DMS153 (cell line): ENCODE data around the gene OSBPL3.
A peak's percentile ranks its signal among the peaks of the same experiment; 100 is the strongest.
"Not testable (repeated sequence)": the region's sequence is repeated elsewhere in the genome, so short reads cannot be mapped to it uniquely, and the experiment has no call there.

Source experiments
- DNase-seq: peaks from one replicate; lab custom pipeline; 2025; lab: John Stamatoyannopoulos, UW

OSBPL3 gene

DNA sequence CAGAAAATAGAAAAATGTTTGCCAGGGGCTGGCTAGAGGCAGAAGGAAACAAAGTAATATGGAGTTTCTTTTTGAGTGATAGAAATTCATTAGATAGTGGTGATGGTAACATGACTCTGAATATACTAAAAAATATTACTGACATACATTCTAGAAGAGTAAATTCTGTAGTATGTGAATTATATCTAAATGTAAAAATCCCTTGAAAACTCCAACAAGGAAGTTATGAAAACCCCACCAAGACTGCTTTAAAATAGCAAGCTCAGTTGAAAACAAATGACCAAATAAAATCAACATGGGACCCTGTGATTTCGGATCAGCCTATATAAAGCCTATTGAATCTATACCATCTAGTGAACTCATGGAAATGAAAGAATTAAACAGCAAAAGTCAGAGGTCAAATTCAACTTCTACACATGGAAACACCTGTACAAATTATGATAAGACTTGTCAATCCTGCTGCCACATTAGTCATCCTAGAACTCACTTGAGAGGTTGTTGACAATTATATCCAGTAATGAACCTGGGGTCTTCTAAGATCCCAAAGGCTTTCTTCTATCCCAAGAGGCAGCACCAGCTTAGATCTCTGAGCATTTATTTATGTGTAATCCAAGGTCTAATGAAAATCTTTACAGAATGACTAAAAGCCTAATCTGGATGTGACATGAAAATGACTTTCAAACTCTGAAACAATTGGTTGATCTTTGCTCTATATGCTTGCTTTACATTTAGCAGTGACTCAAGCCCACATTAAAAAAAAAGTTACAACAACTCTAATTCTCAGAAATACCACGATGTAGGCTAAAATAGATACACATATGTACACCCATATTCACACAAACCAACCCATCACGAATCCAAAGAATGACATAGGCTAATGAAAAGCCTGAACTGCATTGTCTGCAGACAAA, 59.3 kb downstream of the OSBPL3 start:
- DNase-seq, result no peak

GRCh38 chr7:24917510-24918239, 62.3 kb downstream of the OSBPL3 start:
- peak; percentile 2 for DNase-seq

GRCh38 chr7:24916463-24917040, 63.4 kb downstream of the OSBPL3 start:
- DNase-seq, result no peak

GRCh38 chr7:24914465-24914859, 65.5 kb downstream of the OSBPL3 start:
- DNase-seq, result no peak

DNA sequence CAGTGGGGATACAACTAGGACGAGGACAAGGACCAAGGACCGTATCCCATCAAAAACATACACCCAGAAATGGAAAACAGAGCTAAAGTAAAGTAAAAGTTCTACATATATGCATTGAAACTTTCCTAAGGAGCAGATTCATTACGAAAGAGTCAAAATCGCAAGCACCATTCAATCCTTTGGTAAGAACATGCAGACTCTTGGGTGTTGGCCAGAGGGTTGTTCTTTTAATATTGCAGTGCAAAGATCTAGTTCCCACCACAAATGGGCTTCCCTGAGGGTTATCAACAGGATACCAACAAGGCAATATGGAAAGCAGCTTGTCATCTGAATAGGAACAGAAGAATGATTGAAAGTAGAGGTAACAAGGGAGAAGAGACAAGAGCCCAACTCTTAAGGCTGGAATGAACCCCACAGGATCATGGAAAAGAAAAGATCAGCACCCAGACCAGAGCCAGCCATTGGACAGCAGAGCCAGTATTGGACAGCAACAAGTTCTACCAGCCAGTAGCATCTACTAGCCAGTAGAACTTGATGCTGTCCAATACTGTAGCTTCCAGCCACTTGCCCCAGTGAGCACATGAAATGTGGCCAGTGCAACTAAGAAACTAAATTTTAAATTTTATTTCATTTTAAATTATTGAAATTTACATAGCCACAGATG, 66.0 kb downstream of the OSBPL3 start:
- no peak for DNase-seq

GRCh38 chr7:24912874-24913514, 67.0 kb downstream of the OSBPL3 start:
- no peak for DNase-seq

DNA sequence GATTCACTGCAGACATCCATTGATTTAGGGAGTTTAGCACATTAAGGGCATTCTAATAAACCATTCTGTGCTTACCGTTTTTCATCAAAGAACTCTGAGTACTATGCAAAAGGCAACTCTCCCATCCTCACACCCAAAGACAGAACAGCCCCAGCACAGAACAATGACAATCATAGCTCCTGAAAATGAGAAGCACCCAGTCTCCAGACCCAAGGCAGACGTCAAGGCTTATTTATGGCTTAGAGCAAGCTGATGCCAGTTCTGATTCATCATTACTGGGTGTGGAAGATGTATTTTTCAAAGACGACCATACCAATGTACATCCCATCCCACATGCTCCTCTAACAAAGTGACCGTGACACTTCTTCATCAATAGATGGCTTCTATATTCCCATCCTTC, 67.6 kb downstream of the OSBPL3 start:
- no peak for DNase-seq

- DNase-seq, result peak; percentile 30
Observed at GRCh38 chr7:24911213-24911603, 68.8 kb downstream of the OSBPL3 start.

DNA sequence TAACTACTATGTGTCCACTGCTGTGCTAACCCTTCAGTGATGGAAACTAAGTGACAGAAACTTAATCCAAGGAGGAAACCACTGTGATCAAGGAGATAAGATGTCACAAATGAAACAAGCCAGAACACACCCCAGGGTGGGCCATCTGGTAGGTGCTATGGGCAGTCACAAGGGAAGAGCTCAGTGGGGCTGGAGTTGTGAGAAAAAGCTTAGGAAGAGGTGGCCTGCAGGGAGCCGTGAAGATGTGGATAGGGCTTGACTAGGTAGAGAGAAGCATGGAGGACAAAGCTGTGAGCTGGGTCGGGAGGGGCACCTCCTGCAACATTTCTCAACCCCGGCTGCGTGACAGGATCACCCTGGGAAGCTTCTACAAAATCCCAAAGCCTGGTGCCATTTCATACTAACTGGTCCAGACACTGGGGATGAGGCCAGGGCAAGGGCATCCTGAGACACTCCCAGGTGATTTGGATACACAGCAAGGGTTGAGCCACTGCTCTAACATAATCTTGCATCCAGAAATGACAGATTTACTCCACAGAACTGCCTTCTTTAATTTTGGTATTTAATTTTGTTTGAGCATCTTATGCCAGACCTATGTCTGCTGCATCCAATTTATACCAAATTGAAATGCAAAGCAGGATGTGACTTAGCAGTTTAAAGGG, 69.3 kb downstream of the OSBPL3 start:
- DNase-seq, result no peak

DNA sequence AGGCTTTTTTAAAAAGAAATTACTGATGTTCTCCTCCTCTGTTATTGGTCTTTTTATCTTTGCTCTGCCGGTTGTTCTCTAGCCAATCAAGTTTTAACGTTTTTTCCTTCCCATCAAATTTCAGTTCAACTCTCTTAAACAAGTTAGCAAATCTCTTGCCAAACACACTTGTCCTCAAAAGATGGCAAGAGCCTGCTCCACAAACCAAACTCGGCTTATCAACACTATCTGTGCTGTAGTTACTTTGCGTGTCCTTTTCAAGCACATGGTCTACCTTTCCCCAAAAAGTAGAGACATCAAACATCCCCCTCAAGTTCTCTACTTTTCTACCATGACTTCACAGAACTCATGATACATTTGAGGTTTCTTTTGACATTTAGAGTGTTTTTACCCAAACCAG, 71.3 kb downstream of the OSBPL3 start:
- DNase-seq, result no peak

DNA sequence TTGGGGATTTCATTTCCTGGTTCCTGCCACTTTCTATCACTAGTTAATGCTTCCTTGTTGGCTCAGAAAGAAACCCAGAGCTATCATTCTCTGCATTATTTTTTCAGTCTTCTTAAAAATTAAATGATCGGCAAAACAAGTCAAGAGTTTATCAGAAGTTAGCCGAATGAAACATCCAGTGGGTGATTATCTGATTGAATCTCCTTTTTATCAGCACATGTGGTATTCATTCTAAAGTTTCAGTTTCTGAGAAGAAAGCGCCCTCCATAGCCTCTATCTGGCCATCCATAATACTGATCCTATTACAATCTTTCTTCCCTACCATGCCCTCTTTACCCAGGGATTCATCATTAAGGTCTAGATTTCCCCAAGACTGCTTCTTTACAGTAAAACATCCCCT, 71.8 kb downstream of the OSBPL3 start:
- no peak for DNase-seq

DNA sequence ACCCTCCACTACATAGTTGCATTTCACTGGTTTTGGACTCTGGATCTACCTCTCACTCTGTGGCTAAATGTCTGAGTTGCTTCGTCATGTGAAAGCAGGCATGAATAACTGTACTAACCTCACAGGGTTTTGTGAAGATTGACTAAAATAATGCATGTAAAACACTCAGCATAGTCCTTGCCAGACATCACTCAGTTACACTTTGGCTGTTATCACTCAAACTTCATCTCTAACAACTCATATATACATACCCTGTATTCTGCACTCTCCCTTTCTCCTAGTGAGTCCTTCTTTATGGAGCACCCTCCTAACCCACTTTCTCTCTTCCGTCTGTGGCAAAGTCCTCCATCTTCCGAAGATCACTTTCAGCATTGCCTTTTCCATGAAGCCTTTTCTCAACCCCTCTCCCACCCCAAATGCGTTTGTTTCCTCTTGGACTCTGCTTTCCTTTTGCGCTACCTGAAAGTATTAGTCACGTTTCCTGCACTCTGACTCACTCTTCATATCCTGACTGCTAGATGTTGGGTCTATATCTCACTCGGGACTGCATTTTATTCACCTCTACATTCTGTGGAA, 72.6 kb downstream of the OSBPL3 start:
- DNase-seq, result peak; percentile 7

DNA sequence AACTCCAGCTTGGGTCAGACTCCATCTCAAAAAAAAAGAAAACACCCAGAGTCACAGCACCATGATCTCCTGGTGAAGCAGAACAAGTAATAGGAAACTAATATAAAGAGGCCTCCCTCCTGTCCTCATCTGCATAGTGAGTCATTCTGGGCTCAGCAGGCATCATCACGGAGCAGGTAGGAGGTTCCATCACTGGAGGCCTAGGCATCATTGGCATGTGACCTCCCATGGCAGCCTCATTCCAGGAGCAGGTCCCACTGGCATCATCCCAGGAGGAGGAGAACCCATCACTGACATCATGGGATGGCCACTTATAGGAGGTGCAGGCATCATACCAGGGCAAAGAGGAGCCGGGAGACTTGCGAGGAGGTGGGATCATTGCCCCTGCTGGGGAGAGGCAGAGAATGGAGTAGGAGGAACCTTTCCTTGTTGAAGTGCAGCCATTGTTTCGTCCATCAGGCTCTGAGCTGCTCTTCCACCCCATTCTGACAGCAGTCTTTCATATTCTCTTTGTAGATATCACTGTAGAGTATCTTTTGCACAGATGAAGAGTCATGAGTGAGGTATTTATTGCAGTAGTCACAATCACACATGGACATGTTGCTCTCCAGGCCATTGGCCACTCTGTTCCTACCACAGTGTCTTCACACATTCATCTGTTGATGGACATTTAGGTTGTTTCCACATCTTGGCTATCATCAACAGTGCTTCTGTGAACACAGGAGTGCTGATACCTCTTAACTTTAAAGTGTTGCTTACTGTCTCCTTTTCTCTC, 73.8 kb downstream of the OSBPL3 start:
- no peak for DNase-seq

- DNase-seq, result not testable (repeated sequence)
Observed at GRCh38 chr7:24903992-24904391, 76.0 kb downstream of the OSBPL3 start.

- no peak for DNase-seq
Observed at GRCh38 chr7:24903559-24903958, 76.4 kb downstream of the OSBPL3 start.

DNA sequence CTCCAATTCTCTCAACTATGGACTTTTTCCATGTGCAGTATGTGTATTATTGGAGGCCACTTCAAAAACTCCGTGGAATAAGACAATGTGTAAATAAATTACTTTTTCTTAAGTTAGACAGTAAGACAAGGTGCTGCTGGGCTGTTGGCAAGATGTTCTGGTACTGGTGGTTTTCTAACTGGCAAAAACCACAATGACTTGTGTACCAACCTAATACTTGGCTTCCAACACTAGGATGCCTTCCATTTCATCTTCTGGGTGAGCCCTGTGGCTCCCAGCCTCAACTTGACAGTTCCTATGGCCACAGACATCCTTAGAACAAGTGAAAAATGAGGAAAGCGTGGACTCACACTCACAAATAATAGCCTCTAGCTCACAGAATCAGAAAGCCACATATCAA, 77.0 kb downstream of the OSBPL3 start:
- no peak for DNase-seq

GRCh38 chr7:24902276-24902675, 77.7 kb downstream of the OSBPL3 start:
- DNase-seq, result no peak

DNA sequence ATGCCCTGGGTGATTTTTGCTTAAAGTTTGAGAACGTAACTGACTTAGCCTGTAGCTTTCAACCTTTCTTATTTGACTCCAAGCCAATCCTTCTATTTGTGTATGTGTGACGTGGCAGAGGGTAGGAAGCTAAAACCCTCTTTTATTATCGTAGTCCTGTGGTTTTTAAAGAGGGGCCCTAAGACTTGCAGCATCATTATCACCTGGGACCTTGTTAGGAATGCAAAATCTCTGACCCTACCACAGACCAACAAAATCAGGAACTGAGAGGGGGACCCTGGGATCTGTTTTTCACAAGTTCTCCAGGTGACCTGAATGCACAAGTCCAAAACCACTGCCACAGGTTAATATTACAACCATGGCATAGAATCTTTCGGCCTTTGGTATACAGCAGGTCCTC, 80.1 kb downstream of the OSBPL3 start:
- no peak for DNase-seq

DNA sequence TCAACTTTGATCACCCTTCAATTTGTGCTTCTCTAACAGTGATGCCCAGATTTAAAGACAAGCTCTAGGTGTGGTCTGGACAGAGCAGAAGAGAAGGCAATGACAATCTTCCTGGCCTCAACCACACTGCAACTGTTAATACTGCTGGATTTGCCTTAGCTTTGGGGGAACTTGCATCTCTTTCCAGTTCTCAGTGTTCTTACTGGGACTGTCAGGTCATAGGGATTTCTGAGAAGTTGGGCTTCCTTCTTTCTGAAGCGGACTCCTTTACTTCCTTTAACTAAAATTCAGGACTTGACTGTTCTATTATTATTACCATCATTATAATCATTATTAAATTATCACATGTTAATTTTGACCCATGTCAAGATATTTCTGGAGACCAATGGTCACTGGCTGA, 80.8 kb downstream of the OSBPL3 start:
- DNase-seq, result no peak

GRCh38 chr7:24898691-24899090, 81.3 kb downstream of the OSBPL3 start:
- DNase-seq, result no peak
